ENCODE data around the gene GCFC2. TPM values are rescaled to one million over a fixed set of nuclear protein-coding genes. Genes with fewer than 3 reads are reported as not detected.

GCFC2 gene
- total RNA-seq, 2 experiments from 2014 or later: 30.5 to 36.4 TPM

GRCh38 chr2:75619956-75620740 lies 90.6 kb downstream of the GCFC2 start:
- CTCF ChIA-PET: interaction anchor here (0.6 to 2.2 kb wide), 5 partner anchors 10 to 782 kb away, joined by 3 to 10 read pairs (median 4); no protein-coding TSS in a partner anchor
- DNase-seq: no peak
- Mint-ChIP-seq H3K4me1 (ENCODE audit: low read depth) (peaks cover 2% of the 10 kb centered on the region), H3K27me3 (ENCODE audit: low read depth) (peaks cover 12% of the 10 kb centered on the region), H3K27ac (no peak overlapping the region), H3K4me3 (no peak overlapping the region), H3K9me3 (no peaks in the 10 kb centered on the region), H3K36me3 (ENCODE audit: low read depth) (no peaks in the 10 kb centered on the region)
- intact Hi-C loops (cut with micrococcal nuclease): no loop called here

- H3K36me3 Mint-ChIP-seq (ENCODE audit: low read depth): no peaks in the 10 kb centered on the region
- H3K9me3 Mint-ChIP-seq: no peaks in the 10 kb centered on the region
- intact Hi-C loops (cut with micrococcal nuclease): no loop called here
- no peak for DNase-seq
- CTCF ChIA-PET: no interaction called here
- H3K4me3 Mint-ChIP-seq: no peak overlapping the region
- H3K27ac Mint-ChIP-seq: no peak overlapping the region
- peaks cover 2% of the 10 kb centered on the region for H3K4me1 Mint-ChIP-seq (ENCODE audit: low read depth)
- H3K27me3 Mint-ChIP-seq (ENCODE audit: low read depth): peaks cover 4% of the 10 kb centered on the region
Observed at GRCh38 chr2:75616933-75617332, 93.8 kb downstream of the GCFC2 start.

GRCh38 chr2:75616406-75616805 lies 94.3 kb downstream of the GCFC2 start:
- Mint-ChIP-seq H3K4me3 (no peak overlapping the region), H3K4me1 (ENCODE audit: low read depth) (peaks cover 2% of the 10 kb centered on the region), H3K36me3 (ENCODE audit: low read depth) (no peaks in the 10 kb centered on the region), H3K27me3 (ENCODE audit: low read depth) (peaks cover 8% of the 10 kb centered on the region), H3K27ac (no peak overlapping the region), H3K9me3 (no peaks in the 10 kb centered on the region)
- DNase-seq: no peak
- intact Hi-C loops (cut with micrococcal nuclease): no loop called here
- CTCF ChIA-PET: interaction anchor here (1.3 kb wide), 1 partner anchor 10 kb away, joined by 4 read pairs; no protein-coding TSS in a partner anchor

- Mint-ChIP-seq H3K27me3 (ENCODE audit: low read depth) (peaks cover 22% of the 10 kb centered on the region), H3K4me3 (no peak overlapping the region), H3K27ac (no peak overlapping the region), H3K4me1 (ENCODE audit: low read depth) (no peaks in the 10 kb centered on the region), H3K36me3 (ENCODE audit: low read depth) (no peaks in the 10 kb centered on the region), H3K9me3 (no peaks in the 10 kb centered on the region)
- CTCF ChIA-PET: interaction anchor here (0.6 to 1.0 kb wide), 2 partner anchors 14 to 290 kb away, joined by 3 to 4 read pairs; no protein-coding TSS in a partner anchor
- intact Hi-C loops (cut with micrococcal nuclease): no loop called here
- DNase-seq: no peak
Observed at GRCh38 chr2:75614162-75614651, 96.5 kb downstream of the GCFC2 start.

- no peak overlapping the region for H3K4me3 Mint-ChIP-seq
- no peaks in the 10 kb centered on the region for H3K4me1 Mint-ChIP-seq (ENCODE audit: low read depth)
- no peak for DNase-seq
- CTCF ChIA-PET: interaction anchor here (1.0 to 1.8 kb wide), 4 partner anchors 15 to 149 kb away, joined by 3 to 4 read pairs (median 4); no protein-coding TSS in a partner anchor
- no peak overlapping the region for H3K27ac Mint-ChIP-seq
- no peaks in the 10 kb centered on the region for H3K36me3 Mint-ChIP-seq (ENCODE audit: low read depth)
- intact Hi-C loops (cut with micrococcal nuclease): no loop called here
- no peaks in the 10 kb centered on the region for H3K9me3 Mint-ChIP-seq
- H3K27me3 Mint-ChIP-seq (ENCODE audit: low read depth): peaks cover 25% of the 10 kb centered on the region
Observed at GRCh38 chr2:75612862-75613243, 97.9 kb downstream of the GCFC2 start.

Other genes with a start within 250 kb of the GCFC2 start
- not detected for gene EVA1A, start 150.0 kb downstream of the GCFC2 start, total RNA-seq
- gene MRPL19, start 64.1 kb downstream of the GCFC2 start, total RNA-seq: 10 to 100 TPM; 70.3 to 71.7 TPM

All from activated naive CD4-positive, alpha-beta T cell treated with anti-CD3 and anti-CD28 coated beads for 36 hours (primary cell).